ENCODE results near the gene PARD3.

The PARD3 gene

DNA sequence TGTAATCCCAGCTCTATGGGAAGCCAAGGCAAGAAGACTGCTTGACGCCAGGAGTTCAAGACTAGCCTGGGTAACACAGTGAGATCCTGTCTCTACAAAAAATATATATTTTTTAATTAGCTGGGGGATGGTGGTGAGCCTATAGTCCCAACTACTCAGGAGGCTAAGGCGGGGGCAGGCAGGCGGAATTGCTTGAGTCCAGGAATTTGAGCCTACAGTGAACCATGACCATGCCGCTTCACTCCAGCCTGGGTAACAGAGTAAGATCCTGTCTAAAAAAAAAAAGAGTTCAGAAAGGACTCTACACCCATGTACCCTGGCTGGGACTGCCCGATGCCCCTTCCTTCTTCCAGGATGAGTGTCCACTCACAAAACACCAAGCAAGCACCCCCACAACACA lies 648.7 kb downstream of the PARD3 start:
- TF ChIP-seq, protein P1, sequence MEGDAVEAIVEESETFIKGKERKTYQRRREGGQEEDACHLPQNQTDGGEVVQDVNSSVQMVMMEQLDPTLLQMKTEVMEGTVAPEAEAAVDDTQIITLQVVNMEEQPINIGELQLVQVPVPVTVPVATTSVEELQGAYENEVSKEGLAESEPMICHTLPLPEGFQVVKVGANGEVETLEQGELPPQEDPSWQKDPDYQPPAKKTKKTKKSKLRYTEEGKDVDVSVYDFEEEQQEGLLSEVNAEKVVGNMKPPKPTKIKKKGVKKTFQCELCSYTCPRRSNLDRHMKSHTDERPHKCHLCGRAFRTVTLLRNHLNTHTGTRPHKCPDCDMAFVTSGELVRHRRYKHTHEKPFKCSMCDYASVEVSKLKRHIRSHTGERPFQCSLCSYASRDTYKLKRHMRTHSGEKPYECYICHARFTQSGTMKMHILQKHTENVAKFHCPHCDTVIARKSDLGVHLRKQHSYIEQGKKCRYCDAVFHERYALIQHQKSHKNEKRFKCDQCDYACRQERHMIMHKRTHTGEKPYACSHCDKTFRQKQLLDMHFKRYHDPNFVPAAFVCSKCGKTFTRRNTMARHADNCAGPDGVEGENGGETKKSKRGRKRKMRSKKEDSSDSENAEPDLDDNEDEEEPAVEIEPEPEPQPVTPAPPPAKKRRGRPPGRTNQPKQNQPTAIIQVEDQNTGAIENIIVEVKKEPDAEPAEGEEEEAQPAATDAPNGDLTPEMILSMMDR (IDR thresholded peaks at IDR 0.05; ENCODE audit: low read depth, low read length) = no peak
- H3K4me3 ChIP-seq (ENCODE audit: low read depth, low read length) = no peak overlapping the region
- in situ Hi-C loops (cut with HindIII; ENCODE audit: low sequenced_read_pairs) = no loop called here
- no peak for DNase-seq (ENCODE audit: low read depth, low spot score)

DNA sequence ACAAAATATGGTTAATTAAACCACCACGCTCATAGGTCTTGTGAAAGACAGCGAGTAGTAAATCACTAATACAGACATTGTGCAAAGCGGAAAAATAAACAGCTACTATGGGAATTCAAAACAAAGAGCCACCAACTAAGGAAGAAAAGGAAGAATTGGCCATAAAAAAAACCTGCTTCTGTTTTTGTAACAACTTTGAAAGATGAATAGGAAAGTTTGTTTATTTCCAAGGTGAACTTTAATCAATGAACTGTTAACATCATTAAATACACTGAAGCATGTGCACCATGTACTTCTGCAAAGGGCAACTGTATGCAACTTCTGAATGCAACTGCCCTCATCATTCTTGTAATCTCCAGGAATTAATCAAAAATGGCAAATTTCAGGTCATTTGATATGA lies 651.1 kb downstream of the PARD3 start:
- DNase-seq (ENCODE audit: low read depth, low spot score) = no peak
- H3K4me3 ChIP-seq (ENCODE audit: low read depth, low read length) = no peak overlapping the region
- in situ Hi-C loops (cut with HindIII; ENCODE audit: low sequenced_read_pairs) = no loop called here
- TF ChIP-seq, protein P1 (IDR thresholded peaks at IDR 0.05; ENCODE audit: low read depth, low read length) = no peak

DNA sequence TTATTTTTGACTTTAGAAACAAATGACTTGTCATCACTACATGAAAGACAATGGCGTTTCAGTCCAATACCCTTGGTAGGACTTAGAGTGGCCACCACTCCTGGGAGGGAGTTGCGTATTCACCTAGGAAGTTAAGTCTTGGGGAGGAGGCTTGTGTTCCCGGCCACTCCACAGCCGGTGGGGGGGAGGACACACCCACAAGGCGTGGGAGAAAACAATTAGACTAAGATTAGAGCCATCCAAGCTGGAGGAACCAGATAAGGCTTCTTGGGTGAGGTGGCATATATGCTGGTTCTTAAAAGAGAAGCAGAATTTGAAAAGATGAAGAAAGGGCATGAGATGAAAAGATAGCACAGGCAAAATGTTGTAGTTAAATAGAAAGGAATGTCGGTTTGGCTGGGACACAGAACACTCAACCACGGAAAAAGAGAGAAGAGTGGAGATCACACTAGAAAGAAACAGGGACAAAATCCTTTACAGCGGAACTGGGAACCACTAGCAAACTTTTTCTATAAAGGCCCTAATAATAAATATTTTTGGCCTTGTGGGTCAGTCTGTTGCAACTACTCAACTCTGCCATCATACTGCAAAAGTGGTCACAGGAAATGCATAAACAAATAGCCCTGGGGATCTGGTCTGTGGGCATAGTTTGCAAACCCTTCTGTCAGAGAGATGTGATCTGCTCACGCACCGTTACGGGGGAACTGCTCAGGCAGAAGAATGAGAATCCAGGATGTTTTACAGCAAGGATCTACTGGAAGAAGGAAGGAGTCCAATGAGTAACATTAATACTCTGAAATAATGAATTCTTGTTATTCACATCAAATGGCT lies 651.8 kb downstream of the PARD3 start:
- TF ChIP-seq, protein P1 (IDR thresholded peaks at IDR 0.05; ENCODE audit: low read depth, low read length) = no peak
- peak; percentile 15 for DNase-seq (ENCODE audit: low read depth, low spot score)
- H3K4me3 ChIP-seq (ENCODE audit: low read depth, low read length) = no peak overlapping the region
- in situ Hi-C loops (cut with HindIII; ENCODE audit: low sequenced_read_pairs) = no loop called here

DNA sequence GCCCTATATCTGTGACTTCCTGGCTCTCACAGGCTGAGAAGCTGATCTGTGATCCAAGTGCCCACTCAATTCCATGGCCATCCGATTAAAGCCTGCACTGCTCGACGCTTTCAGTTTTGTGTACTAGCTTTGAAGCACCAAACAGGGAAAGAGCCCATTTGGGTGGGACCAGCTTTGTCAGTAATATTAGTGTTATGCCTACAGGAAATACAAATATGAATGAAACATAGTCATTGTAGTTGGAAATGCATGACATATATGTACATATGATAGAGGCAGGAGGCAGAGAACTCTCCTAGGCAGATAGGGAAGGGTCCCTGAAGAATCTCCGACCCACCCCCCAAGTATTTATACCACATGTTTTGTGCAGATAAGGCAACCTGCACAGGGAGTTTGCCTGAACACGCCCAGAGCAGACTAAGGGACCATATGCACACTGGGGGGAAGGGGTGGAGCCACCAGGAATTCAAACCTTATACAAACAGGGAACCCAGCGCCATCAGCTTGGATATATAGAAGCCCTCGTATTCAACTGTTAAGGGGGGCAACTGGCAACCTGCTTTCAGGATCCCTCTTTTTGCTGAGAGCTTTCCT lies 653.2 kb downstream of the PARD3 start:
- H3K4me3 ChIP-seq (ENCODE audit: low read depth, low read length) = no peak overlapping the region
- TF ChIP-seq, protein P1 (IDR thresholded peaks at IDR 0.05; ENCODE audit: low read depth, low read length) = no peak
- in situ Hi-C loops (cut with HindIII; ENCODE audit: low sequenced_read_pairs) = no loop called here
- DNase-seq (ENCODE audit: low read depth, low spot score) = no peak

DNA sequence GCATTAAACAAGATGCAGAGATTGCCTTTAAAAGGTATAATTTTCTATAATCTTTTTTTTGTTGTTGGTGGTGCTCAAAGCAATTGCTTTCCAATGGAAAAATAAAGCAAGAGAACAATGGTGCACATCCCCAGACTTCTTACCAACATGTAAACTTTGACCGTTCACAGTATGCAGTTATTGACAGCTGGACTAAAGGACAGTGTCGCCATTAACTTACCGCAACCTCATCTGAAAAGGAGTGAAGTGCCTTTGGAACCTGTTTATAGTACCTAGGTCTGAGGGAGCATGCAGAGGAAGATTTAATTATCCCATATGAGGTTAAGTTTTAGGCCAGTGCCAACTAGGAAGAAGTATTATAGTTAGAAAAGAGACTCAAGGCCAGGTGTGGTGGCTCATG lies 654.5 kb downstream of the PARD3 start:
- TF ChIP-seq, protein P1 (IDR thresholded peaks at IDR 0.05; ENCODE audit: low read depth, low read length) = no peak
- no peak overlapping the region for H3K4me3 ChIP-seq (ENCODE audit: low read depth, low read length)
- no peak for DNase-seq (ENCODE audit: low read depth, low spot score)
- in situ Hi-C loops (cut with HindIII; ENCODE audit: low sequenced_read_pairs) = no loop called here

DNA sequence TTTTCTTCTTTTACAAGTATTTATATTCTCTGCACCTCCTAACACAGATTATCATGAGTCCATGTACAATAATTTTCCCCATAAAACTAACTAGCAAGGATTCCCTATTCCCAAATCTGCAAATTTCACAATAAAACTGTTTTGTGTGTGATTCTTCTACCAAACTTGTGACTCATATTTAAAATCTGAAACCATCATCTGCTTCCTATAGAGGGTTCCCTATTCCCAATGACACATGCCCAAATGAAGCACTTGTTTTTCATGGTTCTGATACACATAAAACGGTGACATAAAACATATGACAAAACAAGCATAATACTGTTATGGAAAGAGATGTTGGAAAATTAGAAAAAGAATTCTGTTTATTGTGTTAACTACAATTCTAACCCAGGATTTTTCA lies 657.6 kb downstream of the PARD3 start:
- TF ChIP-seq, protein P1 (IDR thresholded peaks at IDR 0.05; ENCODE audit: low read depth, low read length) = no peak
- DNase-seq (ENCODE audit: low read depth, low spot score) = no peak
- no peak overlapping the region for H3K4me3 ChIP-seq (ENCODE audit: low read depth, low read length)
- in situ Hi-C loops (cut with HindIII; ENCODE audit: low sequenced_read_pairs) = no loop called here
